AG04450 (cell line): ENCODE results near the gene BLTP3A. TPM values are rescaled to one million over a fixed set of nuclear protein-coding genes. Genes with fewer than 3 reads are reported as not detected.
"Not testable (repeated sequence)": the region's sequence is repeated elsewhere in the genome, so short reads cannot be mapped to it uniquely, and the experiment has no call there.

Experiments used
- CTCF ChIA-PET: fragments of 300-600, 350-600 bp; formaldehyde crosslinking; extraction: SDS; loops from one replicate; lab custom pipeline; 2022; ENCODE audit warnings: antibody characterized with exemption, inconsistent platforms; lab: Charles Lee
- POLR2A ChIA-PET: fragments of 350-600 bp; formaldehyde crosslinking; extraction: SDS; loops from one replicate; lab custom pipeline; 2021; ENCODE audit warnings: antibody characterized with exemption, inconsistent platforms; lab: Yijun Ruan, JAX
- DNase-seq: peaks from one replicate; pipeline ENCODE4 v3.0.0-alpha.2; 2011; ENCODE audit warnings: low read depth, low spot score
- H3K27ac ChIP-seq: one replicate; pipeline ENCODE4 v1.5.1; 2012; ENCODE audit warnings: low read depth, low read length, control low read depth
- H3K27me3 ChIP-seq: one replicate; pipeline ENCODE4 v1.6.0; 2012; ENCODE audit warnings: low read length; ENCODE audit not compliant: control insufficient read depth, insufficient read depth
- H3K4me3 ChIP-seq: 2 replicates; pipeline ENCODE4 v1.5.1; 2011; ENCODE audit warnings: mild to moderate bottlenecking, low read depth, low read length, control low read depth
- H3K9me3 ChIP-seq: 2 replicates; pipeline ENCODE4 v1.5.1; 2012; ENCODE audit warnings: low read length; ENCODE audit not compliant: control insufficient read depth, insufficient read depth
- polyA plus RNA-seq: library from polyadenylated mRNA; depleted of rRNA; stranded (reverse); fragments of >200 nt; gene quantifications from 2 replicates; pipeline ENCODE4 v1.2.3, GENCODE V29; 2011
- TF ChIP-seq, protein P1 (sequence below): IDR thresholded peaks from 2 replicates; pipeline ENCODE4 v1.5.1; 2011; ENCODE audit warnings: low read depth, low read length, control low read depth, inconsistent platforms

The BLTP3A gene
- polyA plus RNA-seq, 1 experiment = 9.9 TPM

DNA sequence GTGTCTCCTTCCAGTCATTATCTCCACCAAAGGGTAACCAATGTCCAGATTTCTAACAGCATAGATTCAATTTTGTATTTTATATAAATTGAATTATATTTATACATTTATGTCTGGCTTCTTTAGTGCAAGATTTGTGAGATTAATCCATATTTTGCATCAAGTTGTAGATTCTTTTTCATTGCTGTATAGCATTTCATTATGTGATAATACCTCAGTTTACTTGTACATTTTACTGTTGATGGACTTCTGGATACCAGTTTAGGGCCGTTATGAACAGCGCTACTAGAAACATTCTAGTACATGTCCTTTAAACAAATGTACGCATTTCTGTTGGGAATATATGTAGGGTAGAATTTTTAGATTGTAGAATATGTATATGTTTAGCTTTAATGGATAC, 6.2 kb downstream of the BLTP3A start:
- ChIA-PET CTCF (no interaction called here), POLR2A (no interaction called here)
- DNase-seq = no peak
- H3K4me3 ChIP-seq = no peak overlapping the region
- H3K27me3 ChIP-seq = no peaks in the 10 kb centered on the region
- no peak overlapping the region for H3K27ac ChIP-seq
- H3K9me3 ChIP-seq = no peaks in the 10 kb centered on the region
- TF ChIP-seq, protein P1, sequence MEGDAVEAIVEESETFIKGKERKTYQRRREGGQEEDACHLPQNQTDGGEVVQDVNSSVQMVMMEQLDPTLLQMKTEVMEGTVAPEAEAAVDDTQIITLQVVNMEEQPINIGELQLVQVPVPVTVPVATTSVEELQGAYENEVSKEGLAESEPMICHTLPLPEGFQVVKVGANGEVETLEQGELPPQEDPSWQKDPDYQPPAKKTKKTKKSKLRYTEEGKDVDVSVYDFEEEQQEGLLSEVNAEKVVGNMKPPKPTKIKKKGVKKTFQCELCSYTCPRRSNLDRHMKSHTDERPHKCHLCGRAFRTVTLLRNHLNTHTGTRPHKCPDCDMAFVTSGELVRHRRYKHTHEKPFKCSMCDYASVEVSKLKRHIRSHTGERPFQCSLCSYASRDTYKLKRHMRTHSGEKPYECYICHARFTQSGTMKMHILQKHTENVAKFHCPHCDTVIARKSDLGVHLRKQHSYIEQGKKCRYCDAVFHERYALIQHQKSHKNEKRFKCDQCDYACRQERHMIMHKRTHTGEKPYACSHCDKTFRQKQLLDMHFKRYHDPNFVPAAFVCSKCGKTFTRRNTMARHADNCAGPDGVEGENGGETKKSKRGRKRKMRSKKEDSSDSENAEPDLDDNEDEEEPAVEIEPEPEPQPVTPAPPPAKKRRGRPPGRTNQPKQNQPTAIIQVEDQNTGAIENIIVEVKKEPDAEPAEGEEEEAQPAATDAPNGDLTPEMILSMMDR = no peak

DNA sequence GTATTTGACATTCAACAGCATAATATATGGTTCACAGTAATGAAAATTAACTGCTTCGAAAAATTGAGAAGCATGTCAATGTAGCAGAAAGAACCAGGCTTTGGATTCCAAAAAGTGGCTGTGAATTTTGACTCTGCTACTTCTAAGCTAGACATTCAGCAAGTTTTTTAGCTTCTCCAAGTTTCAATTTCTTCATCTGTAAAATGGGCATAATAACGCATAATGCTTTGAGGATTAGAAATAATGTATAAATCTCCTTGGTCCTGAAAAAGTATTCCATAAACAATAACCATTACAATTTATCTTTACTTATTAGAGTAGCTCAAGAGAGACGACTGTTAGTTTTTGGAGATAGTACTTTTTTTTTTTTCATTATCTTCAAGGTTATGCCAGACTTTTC, 7.7 kb downstream of the BLTP3A start:
- ChIA-PET CTCF (interaction anchor here (0.7 to 2.0 kb wide), 2 partner anchors 8 to 427 kb away, joined by 3 to 4 read pairs; partner anchors contain the start of gene BLTP3A), POLR2A (no interaction called here)
- DNase-seq = no peak
- Histone ChIP-seq H3K4me3 (no peak overlapping the region), H3K9me3 (no peaks in the 10 kb centered on the region), H3K27ac (no peak overlapping the region), H3K27me3 (no peaks in the 10 kb centered on the region)
- TF ChIP-seq, protein P1 = no peak

DNA sequence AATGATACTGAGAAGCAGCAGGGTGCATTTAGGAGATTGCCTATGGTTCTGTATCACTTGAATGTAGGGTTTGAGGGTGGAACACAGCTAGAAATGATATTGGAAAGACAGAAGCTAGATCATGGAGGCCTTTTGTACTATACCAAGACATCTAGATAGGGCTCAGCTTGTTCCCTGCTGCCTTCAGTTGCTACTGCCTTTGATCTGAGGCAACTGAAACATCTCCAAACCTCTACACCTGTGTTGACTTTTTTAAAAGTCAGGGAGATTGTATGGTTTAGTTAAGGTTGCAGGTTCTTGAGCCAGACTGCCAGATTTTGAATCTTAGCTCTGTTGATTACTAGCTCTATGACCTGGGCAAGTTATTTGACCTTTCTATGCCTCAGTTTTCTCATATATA, 12.7 kb downstream of the BLTP3A start:
- TF ChIP-seq, protein P1 = no peak
- Histone ChIP-seq H3K27me3 (no peaks in the 10 kb centered on the region), H3K27ac (no peak overlapping the region), H3K9me3 (no peaks in the 10 kb centered on the region), H3K4me3 (no peak overlapping the region)
- CTCF ChIA-PET = no interaction called here
- no peak for DNase-seq
- POLR2A ChIA-PET = no interaction called here

DNA sequence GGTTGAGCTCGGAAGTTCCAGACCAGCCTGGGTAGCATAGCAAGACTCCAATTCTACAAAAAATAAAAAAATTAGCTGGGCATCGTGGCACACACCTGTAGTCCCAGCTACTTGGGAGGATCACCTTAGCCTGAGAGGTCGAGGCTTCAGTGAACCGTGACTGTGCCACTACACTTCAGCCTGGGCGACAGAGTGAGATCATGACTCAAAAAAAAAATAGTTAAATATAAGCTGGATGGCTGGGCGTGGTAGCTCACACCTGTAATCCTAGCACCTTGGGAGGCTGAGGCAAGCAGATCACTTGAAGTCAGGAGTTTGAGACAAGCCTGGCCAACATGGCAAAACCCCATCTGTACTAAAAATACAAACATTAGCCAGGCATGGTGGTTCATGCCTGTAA, 13.2 kb downstream of the BLTP3A start:
- DNase-seq, H3K4me3 ChIP-seq, H3K27me3 ChIP-seq, POLR2A ChIA-PET, H3K27ac ChIP-seq, H3K9me3 ChIP-seq: not testable (repeated sequence)
- CTCF ChIA-PET = interaction anchor here (1.0 kb wide), 1 partner anchor 400 kb away, joined by 3 read pairs; no protein-coding TSS in a partner anchor

DNA sequence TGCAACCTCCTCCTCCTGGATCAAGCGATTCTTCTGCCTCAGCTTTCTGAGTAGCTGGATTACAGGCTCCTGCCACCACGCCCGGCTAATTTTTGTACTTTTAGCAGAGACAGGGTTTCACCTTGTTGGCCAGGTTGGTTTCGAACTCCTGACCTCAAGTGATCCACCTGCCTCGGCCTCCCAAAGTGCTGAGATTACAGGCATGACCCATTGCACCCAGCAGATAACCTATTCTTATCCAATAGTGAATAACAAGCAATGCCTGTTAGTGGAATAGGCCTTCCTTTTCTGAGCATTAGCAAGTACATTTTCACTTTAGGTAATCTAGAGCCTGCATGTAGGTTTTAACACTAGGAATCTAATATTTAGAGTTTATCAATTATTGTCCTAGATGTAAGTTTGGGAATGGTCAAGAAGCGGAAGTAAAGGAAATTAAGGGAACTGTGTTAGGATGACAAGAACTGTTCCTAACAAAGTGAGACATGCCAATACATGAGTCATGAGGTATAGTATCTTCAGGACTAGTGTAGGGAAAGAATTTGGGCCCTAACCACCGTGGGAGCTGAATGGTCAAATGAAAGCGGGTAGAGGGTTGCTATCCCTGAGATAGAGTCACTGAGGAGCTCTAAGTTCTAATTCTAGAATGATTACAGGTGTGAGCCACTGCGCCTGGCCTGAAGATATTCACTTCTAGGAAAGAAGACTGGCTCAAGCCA, 15.0 kb downstream of the BLTP3A start:
- Histone ChIP-seq H3K9me3 (no peaks in the 10 kb centered on the region), H3K27me3 (no peaks in the 10 kb centered on the region), H3K27ac (no peak overlapping the region), H3K4me3 (no peak overlapping the region)
- TF ChIP-seq, protein P1 = no peak
- DNase-seq = no peak
- ChIA-PET CTCF (no interaction called here), POLR2A (no interaction called here)

DNA sequence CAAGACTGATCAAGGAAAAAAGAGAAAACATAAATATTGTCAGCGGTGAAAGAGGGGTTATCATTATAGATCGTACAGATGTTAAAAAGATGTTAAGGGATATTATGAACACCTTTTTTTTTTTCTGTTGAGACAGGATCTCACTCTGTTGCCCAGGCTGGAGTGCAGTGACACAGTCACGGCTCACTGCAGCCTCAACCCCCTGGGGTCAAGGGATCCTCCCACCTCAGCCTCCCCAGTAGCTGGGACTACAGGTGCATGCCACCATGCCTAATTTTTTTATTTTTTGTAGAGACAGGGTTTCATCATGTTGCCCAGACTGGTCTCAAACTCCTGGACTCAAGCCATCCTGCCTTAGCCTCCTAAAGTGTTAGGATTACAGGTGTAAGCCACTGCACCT, 16.6 kb downstream of the BLTP3A start:
- POLR2A ChIA-PET, H3K9me3 ChIP-seq, CTCF ChIA-PET, H3K4me3 ChIP-seq, DNase-seq, H3K27ac ChIP-seq, H3K27me3 ChIP-seq: not testable (repeated sequence)

DNA sequence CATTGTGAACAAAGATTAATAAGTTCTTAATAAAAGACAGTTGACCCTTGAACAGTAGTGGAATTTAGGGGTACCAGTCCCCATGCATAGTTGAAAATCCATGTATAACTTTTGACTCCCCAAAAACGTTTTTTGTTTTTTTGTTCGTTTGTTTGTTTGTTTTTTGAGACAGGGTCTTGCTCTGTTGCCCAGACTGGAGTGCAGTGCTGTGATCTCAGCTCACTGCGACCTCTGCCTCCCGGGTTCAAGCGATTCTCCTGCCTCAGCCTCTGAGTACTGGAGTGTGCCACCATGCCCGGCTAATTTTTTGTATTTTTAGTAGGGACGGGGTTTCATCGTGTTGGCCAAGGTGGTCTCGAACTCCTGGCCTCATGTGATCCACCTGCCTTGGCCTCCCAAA, 17.5 kb downstream of the BLTP3A start:
- H3K4me3 ChIP-seq, DNase-seq, H3K9me3 ChIP-seq, H3K27ac ChIP-seq, POLR2A ChIA-PET, H3K27me3 ChIP-seq, CTCF ChIA-PET: not testable (repeated sequence)
